Epithelial cell of umbilical artery (primary cell): Measurements from ENCODE around the gene TNS3. TPM values are rescaled to one million over a fixed set of nuclear protein-coding genes. Genes with fewer than 3 reads are reported as not detected.

Experiments used
- total RNA-seq: library from RNA; depleted of rRNA; stranded (reverse); fragments of >200 nt; gene quantifications from 2 replicates; pipeline ENCODE4 v1.2.3, GENCODE V29; 2014

TNS3 gene
- 12.9 and 21.4 TPM in 2 replicates for total RNA-seq

DNA sequence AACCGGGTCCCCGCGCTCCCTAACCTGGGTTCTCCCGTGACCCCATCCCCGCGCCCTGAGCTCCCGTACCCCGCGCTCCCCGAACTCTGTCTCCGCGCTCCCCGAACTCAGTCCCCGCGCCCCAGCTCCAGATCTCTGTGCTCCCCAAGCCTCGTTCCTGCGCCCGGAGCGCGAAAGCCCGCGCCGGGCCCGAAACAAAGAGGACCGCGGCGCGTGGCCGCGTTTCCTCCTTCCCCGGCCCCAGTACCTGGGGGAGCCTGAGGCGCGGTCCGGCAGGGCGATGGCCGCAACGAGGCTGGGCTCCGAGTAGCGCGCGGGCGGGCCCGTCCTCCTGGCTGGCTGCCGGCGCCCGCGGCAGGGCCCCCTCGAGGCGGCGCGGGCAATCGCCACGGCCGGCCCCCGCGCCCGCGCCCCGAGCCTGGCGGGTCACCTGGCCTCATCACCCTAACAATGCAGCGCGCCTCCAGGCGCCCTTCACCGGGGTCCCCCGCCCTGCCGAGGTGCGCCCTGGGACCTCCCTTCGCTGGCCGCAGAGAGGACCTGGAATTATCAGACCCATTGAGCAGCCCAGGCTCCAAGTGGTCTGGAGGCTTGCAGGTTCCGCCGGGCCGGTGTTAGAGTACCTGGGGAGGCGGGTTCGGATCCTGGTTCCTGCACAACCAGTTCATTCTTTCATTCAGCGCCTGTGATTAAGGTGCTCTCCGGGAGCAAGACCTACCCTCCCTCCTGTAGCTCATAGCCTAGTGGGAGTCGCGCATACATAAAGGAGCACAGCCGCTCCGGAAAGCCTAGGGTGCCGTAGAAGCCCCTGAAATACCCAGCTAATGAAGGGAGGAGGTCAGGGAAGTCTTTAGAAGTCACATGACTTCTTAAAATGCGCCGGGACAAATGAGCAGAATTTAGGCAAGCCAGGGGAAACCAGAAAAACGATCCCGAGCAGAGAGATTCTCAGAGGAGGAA, at the start of gene TNS3:
TSS of gene TNS3 (minus strand) at position 308 of the 960 bp plus-strand sequence. CDS start 142,475 bp downstream, outside the sequence.

